Bone marrow (tissue), 2 donors: ENCODE measurements around the gene TMEM69.
"Not testable (repeated sequence)": the region's sequence is repeated elsewhere in the genome, so short reads cannot be mapped to it uniquely, and the experiment has no call there.

Experiments
- DNase-seq, 2 donors: peaks; one replicate each; lab custom pipeline; 2025; lab: John Stamatoyannopoulos, UW

The TMEM69 gene, protein sequence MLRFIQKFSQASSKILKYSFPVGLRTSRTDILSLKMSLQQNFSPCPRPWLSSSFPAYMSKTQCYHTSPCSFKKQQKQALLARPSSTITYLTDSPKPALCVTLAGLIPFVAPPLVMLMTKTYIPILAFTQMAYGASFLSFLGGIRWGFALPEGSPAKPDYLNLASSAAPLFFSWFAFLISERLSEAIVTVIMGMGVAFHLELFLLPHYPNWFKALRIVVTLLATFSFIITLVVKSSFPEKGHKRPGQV

GRCh38 chr1:45687754-45688740 lies at the start of gene TMEM69:
Gene TMEM69, plus strand, starts transcription at chr1:45688181. Its CDS starts 2,888 bp downstream, at chr1:45691069.
- DNase-seq: peak; percentile 71 to 83

GRCh38 chr1:45640293-45640692 lies 47.7 kb upstream of the TMEM69 start:
- DNase-seq: no peak

DNA sequence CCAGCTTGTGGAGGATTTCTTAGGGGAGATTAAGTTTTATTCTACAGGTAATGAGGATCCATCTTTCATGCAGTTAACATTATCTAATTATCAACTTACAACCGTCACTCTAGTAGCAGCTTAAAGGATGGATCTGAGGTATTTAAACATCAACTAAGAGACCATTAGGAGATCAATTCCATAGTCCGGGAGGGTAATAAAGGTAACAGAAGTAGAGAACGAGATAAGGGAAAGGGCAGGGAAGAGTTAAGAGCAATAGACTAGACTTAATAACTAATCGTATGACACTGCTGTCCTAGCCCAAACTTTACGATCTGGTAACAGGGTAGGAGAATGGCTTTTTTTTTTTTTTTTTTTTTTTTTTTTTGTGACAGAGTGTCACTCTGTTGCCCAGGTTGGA lies 44.7 kb upstream of the TMEM69 start:
- DNase-seq: no peak

- DNase-seq: no peak
Measured at GRCh38 chr1:45643978-45644377, 44.0 kb upstream of the TMEM69 start.

GRCh38 chr1:45644661-45645060 lies 43.3 kb upstream of the TMEM69 start:
- no peak for DNase-seq

DNA sequence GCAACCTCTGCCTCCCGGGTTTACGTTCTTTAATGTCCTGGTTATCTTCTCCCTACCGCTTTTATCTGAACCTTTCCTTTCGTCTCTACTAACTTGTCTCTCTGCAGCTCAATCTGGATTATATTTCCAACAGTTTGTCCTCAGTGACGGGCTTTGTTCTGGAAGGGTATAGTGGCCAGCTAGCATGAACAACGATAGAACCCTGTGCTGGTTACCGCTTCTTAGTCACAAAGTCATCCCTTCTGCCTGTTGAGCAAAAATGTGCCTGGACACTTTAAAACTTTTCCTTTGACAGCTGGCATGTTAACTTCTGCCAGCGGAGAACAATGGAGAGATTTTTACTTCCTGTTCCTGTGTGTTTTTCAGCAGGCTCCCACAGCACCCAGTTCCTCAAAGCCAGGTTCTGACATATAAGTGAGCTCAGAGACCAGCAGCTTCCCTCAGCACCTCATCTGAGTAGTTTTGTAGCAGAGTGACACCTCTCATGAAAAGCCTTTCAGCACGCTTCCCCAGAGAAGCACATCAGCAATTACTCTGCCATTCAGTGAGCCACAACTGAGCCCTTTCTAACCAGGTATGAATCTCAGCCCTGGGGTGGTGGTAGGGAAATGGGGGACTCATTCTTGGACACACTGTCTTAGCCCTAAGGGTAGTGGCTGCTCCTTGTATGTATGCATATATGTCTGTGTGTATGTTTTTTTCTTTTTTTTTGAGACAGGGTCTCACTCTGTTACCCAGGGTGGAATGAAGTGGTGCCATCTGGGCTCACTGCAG lies 40.5 kb upstream of the TMEM69 start:
- peak in 1 of 2 donors; percentile 33 for DNase-seq

GRCh38 chr1:45654540-45655280 lies 33.3 kb upstream of the TMEM69 start:
- DNase-seq: no peak

DNA sequence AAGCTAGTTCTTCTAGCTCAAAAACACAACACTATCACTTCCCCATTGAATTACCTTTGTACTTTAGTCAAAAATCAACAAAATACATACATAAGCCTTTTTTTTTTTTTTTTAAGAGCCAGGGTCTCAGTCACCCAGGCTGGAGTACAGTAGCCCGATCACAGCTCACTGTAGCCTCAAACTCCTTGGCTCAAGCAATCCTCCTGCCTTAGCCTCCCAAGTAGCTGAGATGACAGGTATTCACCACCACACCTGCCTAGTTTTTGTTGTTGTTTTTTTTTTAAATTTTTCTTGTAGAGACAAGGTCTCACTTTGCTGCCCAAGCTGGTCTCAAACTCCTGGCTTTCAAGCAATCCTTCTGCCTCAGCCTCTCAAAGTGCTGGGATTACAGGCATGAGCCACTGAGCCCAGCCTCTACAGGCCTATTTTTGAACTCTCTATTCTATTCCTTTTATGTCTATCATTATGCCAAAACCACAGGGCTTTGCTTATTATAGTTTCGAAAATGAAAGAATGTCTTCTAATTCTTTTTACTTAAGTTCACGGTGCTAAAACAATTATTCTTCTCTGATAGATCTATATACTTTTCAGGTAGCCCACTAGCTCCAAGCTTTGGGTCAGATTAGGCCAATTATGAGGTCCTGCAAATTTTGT lies 31.3 kb upstream of the TMEM69 start:
- DNase-seq: no peak

DNA sequence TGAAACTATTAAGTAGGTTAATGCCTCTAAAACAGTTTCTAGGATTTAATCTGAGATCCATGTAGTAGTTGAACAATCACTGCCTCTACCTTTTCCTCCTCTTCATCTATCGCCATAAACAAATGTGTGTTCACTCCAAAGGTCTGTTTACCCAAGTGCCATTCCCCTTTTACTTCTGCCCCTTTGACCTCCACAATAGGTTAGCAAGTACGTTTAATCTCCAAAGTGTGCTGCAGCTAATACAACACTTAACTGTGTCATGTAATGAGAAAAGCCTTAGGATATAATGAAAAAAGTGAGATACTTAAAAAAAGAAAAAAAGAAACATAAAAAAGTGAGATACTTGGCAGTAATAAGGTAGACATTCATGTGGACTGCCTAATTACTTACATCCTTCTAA lies 29.8 kb upstream of the TMEM69 start:
- no peak for DNase-seq

- no peak for DNase-seq
Measured at GRCh38 chr1:45659222-45659621, 28.8 kb upstream of the TMEM69 start.

GRCh38 chr1:45660336-45660735 lies 27.6 kb upstream of the TMEM69 start:
- no peak for DNase-seq

DNA sequence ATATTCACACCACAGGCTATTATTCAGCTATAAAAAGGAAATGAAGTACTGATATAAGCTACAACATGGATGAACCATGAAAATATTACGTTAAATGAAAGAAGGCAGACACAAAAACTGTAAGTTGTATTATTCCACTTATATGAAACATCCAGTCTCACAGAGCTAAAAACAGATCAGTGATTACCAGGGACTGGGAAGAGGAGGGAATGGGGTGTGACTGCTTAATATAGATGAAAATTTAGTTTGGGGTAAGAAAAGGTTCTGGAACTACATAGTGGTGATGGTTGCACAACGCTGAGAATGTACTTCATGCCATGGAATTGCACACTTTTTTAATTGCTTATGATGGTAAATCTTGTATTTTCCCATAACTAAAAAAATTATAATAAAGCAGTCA lies 21.1 kb upstream of the TMEM69 start:
- DNase-seq: no peak

GRCh38 chr1:45667321-45668111 lies 20.5 kb upstream of the TMEM69 start:
- no peak for DNase-seq

GRCh38 chr1:45668526-45668925 lies 19.5 kb upstream of the TMEM69 start:
- DNase-seq: no peak

- DNase-seq: no peak
Measured at GRCh38 chr1:45669379-45669778, 18.6 kb upstream of the TMEM69 start.

GRCh38 chr1:45669859-45670655 lies 17.9 kb upstream of the TMEM69 start:
- no peak for DNase-seq

DNA sequence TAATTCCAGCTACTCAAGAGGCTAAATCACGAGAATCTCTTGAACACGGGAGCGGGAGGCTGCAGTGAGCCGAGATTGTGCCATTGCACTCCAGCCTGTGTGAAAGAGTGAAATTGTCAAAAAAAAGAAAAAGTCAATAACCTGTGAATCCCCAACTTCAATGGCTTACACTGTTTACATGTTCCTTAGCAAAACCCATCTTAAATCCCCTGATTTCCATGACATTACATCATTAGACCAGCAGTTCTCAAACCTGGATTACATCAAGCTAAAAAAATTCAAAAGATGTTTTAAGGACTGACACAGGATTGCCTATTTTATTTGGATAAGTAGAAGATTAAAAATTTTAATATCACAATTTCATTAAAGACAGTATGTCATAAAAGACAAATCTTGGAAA lies 14.0 kb upstream of the TMEM69 start:
- no peak for DNase-seq

GRCh38 chr1:45674478-45674877 lies 13.5 kb upstream of the TMEM69 start:
- no peak for DNase-seq

GRCh38 chr1:45676553-45676952 lies 11.4 kb upstream of the TMEM69 start:
- DNase-seq: not testable (repeated sequence)
